Right lobe of liver (tissue), 6 donors: ENCODE results near the gene EXOC7. TPM values are rescaled to one million over a fixed set of nuclear protein-coding genes. Genes with fewer than 3 reads are reported as not detected.

ENCODE experiments used
- ATAC-seq, 4 donors: fragments of 200-7000 bp; cut with Tn5 transposase; one replicate each; pipeline ENCODE4 v1.9.1; 2020; ENCODE audit warnings: mild to moderate bottlenecking in 4 of 4, moderate library complexity in 4 of 4
- DNase-seq, 3 donors: peaks; one replicate each; pipeline ENCODE4 v3.0.0-alpha.2; 2020
- H3K27ac ChIP-seq, 3 donors: fragments of 200-600 bp; one replicate each; pipeline ENCODE4 v1.8.0; 2022
- H3K27me3 ChIP-seq, 2 donors: fragments of 200-600 bp; one replicate each; pipeline ENCODE4 v1.8.0; 2022
- H3K36me3 ChIP-seq, 4 donors: fragments of 200-600 bp; sonication (generic) in 1 of 4; one replicate each; pipeline versions ENCODE4 v1.5.1 to v1.8.0; 2017 to 2022; ENCODE audit warnings: control low read depth in 1 of 4
- H3K4me1 ChIP-seq, 4 donors: fragments of 200-600 bp; sonication (generic) in 1 of 4; one replicate each; pipeline versions ENCODE4 v1.5.1 to v1.8.0; 2017 to 2022; ENCODE audit warnings: control low read depth in 1 of 4
- H3K4me3 ChIP-seq, 3 donors: fragments of 200-600 bp; one replicate each; pipeline ENCODE4 v1.8.0; 2022
- H3K9me3 ChIP-seq, 4 donors: fragments of 200-600 bp; sonication (generic) in 1 of 4; one replicate each; pipeline versions ENCODE4 v1.5.1 to v1.8.0; 2017 to 2022; ENCODE audit warnings: control low read depth in 1 of 4
- POLR2A ChIP-seq: fragments of 450-650 bp; IDR thresholded peaks from one replicate; pipeline ENCODE4 v1.6.1; 2017; ENCODE audit warnings: antibody characterized with exemption, mild to moderate bottlenecking
- WGBS: methylation state at CpG from one replicate; pipeline ENCODE4 v1.1.6; 2018; ENCODE audit warnings: low coverage, low lambda C conversion rate; ENCODE audit not compliant: insufficient coverage; ENCODE audit errors: missing lambda C conversion rate; 5-methylcytosine and 5-hydroxymethylcytosine counted together
- intact Hi-C, 2 donors: fragments of 100-400 bp; cut with DNase I; formaldehyde crosslinking; loops; one replicate each; pipeline versions ENCODE4 v1.11.2 to v1.14.1; 2022
- microRNA-seq, 2 donors: library from miRNA; unstranded; fragments of <30 nt; microRNA quantifications; one replicate each; pipeline ENCODE4, GENCODE V29; 2019 to 2020
- small RNA-seq, 2 experiments: library from RNA; depleted of rRNA; stranded (forward); fragments of <200 nt; gene quantifications; one replicate each; pipeline ENCODE3, GENCODE V24; 2016
- total RNA-seq, 6 experiments: library from RNA; depleted of rRNA in 2 of 6; stranded (reverse); fragments of >200 nt in 2 of 6; fragmentation: NEBNext Ultra II Directional in 3 of 6; extraction: Animal tissue kit (Norgen Biotek cat#: 25700) in 3 of 6; gene quantifications; one replicate each; pipeline versions ENCODE4 v1.1.0 to v1.2.4, GENCODE V29; 2016 to 2023
- TF ChIP-seq, protein P1 (sequence below), 4 donors: fragments of 200-600 bp in 3 of 4; fragments of 450-650 bp in 1 of 4; IDR thresholded peaks; one replicate each; pipeline versions ENCODE4 v1.5.1 to v1.8.0; 2016 to 2022; ENCODE audit warnings: antibody characterized with exemption in 4 of 4, mild to moderate bottlenecking in 2 of 4
- donor health status: DM: no; HTN: yes; CAD: no.
- donor health status: DM: no; HTN: no; CAD: no.
- donor health status: DM: no; HTN: no; CAD: no.
- donor health status: DM: no; HTN: yes; CAD: no.
- donor health status: DM: no; HTN: yes; CAD: no.

The EXOC7 gene
- total RNA-seq, 6 experiments from 2014 or later = 38.5 to 57.9 (median 50.6) TPM

DNA sequence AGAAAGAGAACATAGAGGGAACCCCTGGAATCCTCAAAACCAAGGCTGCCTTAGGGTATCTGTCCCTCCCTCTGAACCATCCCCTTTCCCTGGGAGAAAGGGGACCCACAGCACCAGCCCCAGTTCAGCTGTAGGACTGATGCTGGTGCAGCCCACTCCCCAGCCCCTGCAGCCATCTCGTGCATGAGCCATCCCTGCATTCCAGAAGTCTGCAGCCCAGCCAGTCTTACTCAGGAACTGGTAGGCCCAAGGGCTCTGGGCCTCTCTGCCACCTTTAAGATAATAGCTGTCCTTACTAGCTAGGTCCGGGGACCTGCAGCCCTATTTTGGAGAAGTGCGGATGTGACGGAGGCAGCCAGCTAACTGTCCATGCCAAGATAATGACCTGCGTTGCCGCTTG, 70.4 kb downstream of the EXOC7 start:
- no peak for ATAC-seq
- intact Hi-C loops = no loop called here
- 93% methylated on average over 3 of the region's 6 CpGs for WGBS
- H3K4me3 ChIP-seq = no peak overlapping the region
- DNase-seq = no peak
- H3K36me3 ChIP-seq = no peaks in the 10 kb centered on the region
- TF ChIP-seq, protein P1, sequence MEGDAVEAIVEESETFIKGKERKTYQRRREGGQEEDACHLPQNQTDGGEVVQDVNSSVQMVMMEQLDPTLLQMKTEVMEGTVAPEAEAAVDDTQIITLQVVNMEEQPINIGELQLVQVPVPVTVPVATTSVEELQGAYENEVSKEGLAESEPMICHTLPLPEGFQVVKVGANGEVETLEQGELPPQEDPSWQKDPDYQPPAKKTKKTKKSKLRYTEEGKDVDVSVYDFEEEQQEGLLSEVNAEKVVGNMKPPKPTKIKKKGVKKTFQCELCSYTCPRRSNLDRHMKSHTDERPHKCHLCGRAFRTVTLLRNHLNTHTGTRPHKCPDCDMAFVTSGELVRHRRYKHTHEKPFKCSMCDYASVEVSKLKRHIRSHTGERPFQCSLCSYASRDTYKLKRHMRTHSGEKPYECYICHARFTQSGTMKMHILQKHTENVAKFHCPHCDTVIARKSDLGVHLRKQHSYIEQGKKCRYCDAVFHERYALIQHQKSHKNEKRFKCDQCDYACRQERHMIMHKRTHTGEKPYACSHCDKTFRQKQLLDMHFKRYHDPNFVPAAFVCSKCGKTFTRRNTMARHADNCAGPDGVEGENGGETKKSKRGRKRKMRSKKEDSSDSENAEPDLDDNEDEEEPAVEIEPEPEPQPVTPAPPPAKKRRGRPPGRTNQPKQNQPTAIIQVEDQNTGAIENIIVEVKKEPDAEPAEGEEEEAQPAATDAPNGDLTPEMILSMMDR (IDR thresholded peaks at IDR 0.05) = no peak
- no peak for TF ChIP-seq POLR2A
- H3K27me3 ChIP-seq = no peaks in the 10 kb centered on the region
- no peaks in the 10 kb centered on the region for H3K4me1 ChIP-seq
- no peaks in the 10 kb centered on the region for H3K9me3 ChIP-seq
- no peak overlapping the region for H3K27ac ChIP-seq

DNA sequence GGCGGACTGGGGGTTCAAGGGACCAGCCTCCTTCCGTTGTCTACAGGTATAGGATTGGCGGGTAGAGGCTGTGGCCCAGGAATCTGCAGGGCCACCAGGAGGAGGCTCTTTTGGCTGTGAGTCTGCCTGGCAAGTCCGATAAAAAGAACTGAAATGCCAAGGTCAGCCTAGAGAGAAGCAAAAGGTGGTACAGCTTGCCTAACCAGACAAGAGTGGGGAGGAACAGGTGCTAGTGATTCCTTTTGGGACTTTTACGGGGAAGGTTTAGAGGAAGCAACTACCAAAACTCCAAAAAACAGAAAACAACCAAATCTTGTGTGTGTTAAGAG, 70.8 kb downstream of the EXOC7 start:
- Histone ChIP-seq H3K36me3 (no peaks in the 10 kb centered on the region), H3K27ac (no peak overlapping the region), H3K27me3 (no peaks in the 10 kb centered on the region), H3K4me1 (no peaks in the 10 kb centered on the region), H3K4me3 (no peak overlapping the region), H3K9me3 (no peaks in the 10 kb centered on the region)
- TF ChIP-seq, protein P1 (IDR thresholded peaks at IDR 0.05) = no peak
- no peak for TF ChIP-seq POLR2A
- DNase-seq (no peak), ATAC-seq (no peak)
- 86% methylated on average over 3 of the region's 5 CpGs for WGBS
- intact Hi-C loops = no loop called here

DNA sequence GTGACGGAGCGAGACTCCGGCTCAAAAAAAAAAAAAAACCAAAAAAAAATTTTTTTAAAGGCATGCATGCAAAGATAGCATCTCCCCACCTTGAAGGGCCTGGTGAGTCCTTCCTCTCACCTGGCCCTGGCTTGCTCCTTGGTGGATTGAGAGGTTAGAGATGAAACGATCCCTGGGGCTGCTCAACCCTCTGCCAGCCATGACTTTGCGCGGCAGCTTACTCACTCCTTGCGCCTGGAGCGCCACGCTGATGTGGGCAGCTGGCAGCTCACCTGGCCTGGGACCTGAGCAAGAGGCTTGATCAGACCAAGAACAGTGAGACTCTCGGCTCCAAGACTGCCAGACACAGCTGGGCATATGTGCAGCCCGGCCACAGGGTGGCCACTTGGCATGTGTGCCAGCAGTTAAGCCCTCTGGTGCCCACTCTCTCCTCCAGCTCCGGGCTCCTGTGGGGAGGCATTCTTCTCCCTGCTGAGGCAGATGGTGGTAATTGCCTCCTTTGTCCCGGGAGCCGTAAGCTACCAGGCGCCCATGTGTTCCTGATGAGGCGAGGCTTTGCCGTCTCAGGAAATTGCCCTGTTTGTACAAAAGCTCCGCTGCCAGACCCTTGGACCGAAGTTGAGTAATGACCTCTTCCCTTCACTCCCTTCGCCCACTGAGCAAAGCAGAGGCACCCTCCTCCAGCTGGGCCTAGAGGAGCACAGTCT, 71.4 kb downstream of the EXOC7 start:
- H3K36me3 ChIP-seq = no peaks in the 10 kb centered on the region
- H3K9me3 ChIP-seq = no peaks in the 10 kb centered on the region
- H3K4me1 ChIP-seq = no peaks in the 10 kb centered on the region
- DNase-seq (no peak), ATAC-seq (no peak)
- WGBS = 81% methylated on average over 6 of the region's 20 CpGs
- no peaks in the 10 kb centered on the region for H3K27me3 ChIP-seq
- no peak overlapping the region for H3K4me3 ChIP-seq
- TF ChIP-seq POLR2A = no peak
- TF ChIP-seq, protein P1 (IDR thresholded peaks at IDR 0.05) = no peak
- no peak overlapping the region for H3K27ac ChIP-seq
- intact Hi-C loops = no loop called here

Small RNA genes within 50 kb of the gene (microRNA-seq; reads per million reads assigned to microRNA genes)
- 1.3 to 2.3 reads per million in 2 donors for gene MIR6868

Small RNA genes within 50 kb of the gene (small RNA-seq; reads per million reads assigned to genes)
- gene MIR6868 = 0 reads per million in 2 experiments

Other genes starting within 250 kb of the EXOC7 start
- gene WBP2, start 248.5 kb downstream of the EXOC7 start, total RNA-seq = 10 to 100 TPM; 57.5 to 99.2 (median 68.7) TPM
- gene TRIM47, start 225.2 kb downstream of the EXOC7 start, total RNA-seq = 10 to 100 TPM in 5 of 6 experiments, 1 to 10 TPM in 1; 9.1 to 27.0 (median 21.5) TPM
- 1 to 10 TPM; 5.9 to 8.1 (median 7.6) TPM for gene TRIM65, start 206.8 kb downstream of the EXOC7 start, total RNA-seq
- gene MRPL38, start 198.9 kb downstream of the EXOC7 start, total RNA-seq = 10 to 100 TPM; 46.1 to 79.8 (median 57.3) TPM
- gene FBF1, start 162.7 kb downstream of the EXOC7 start, total RNA-seq = 1 to 10 TPM in 5 of 6 experiments, under 1 TPM in 1; 0.86 to 3.1 (median 2.7) TPM
- gene ACOX1, start 124.6 kb downstream of the EXOC7 start, total RNA-seq = 100 to 1,000 TPM; 112 to 202 (median 190) TPM
- 10 to 100 TPM in 5 of 6 experiments, 1 to 10 TPM in 1; 6.9 to 25.2 (median 14.1) TPM for gene TEN1, start 124.5 kb downstream of the EXOC7 start, total RNA-seq
- gene CDK3, start 102.9 kb downstream of the EXOC7 start, total RNA-seq = 10 to 100 TPM in 1 of 6 experiments, 1 to 10 TPM in 5; 2.2 to 11.0 (median 3.1) TPM
- gene EVPL, start 76.5 kb downstream of the EXOC7 start, total RNA-seq = under 1 TPM in 1 of 6 experiments, not detected in 5; 0.62 TPM
- gene SRP68, start 31.3 kb downstream of the EXOC7 start, total RNA-seq = 10 to 100 TPM; 31.0 to 37.0 (median 35.1) TPM
- under 1 TPM in 1 of 6 experiments, not detected in 5; 0.18 TPM for gene GALR2, start 29.0 kb downstream of the EXOC7 start, total RNA-seq
- gene ZACN, start 24.6 kb downstream of the EXOC7 start, total RNA-seq = not detected
- gene FOXJ1, start 37.5 kb upstream of the EXOC7 start, total RNA-seq = under 1 TPM in 3 of 6 experiments, not detected in 3; 0.06 to 0.12 (median 0.11) TPM
- gene RNF157, start 136.7 kb upstream of the EXOC7 start, total RNA-seq = 10 to 100 TPM in 2 of 6 experiments, 1 to 10 TPM in 2, under 1 TPM in 2; 0.39 to 14.5 (median 6.0) TPM
- 10 to 100 TPM in 4 of 6 experiments, 1 to 10 TPM in 2; 7.3 to 17.9 (median 14.5) TPM for gene UBALD2, start 161.6 kb upstream of the EXOC7 start, total RNA-seq
- gene QRICH2, start 204.5 kb upstream of the EXOC7 start, total RNA-seq = 1 to 10 TPM in 4 of 6 experiments, under 1 TPM in 2; 0.43 to 2.2 (median 1.5) TPM